Naive thymus-derived CD4-positive, alpha-beta T cell (primary cell): Measurements from ENCODE around the gene KCNK10. TPM values are rescaled to one million over a fixed set of nuclear protein-coding genes. Genes with fewer than 3 reads are reported as not detected.

Experiments
- ATAC-seq: fragments of 150-1000 bp; cut with Tn5 transposase; 2 replicates; pipeline ENCODE4 v1.10.0; 2021; ENCODE audit warnings: mild to moderate bottlenecking, moderate library complexity
- CTCF ChIA-PET: fragments of 350-600 bp; sonication (Branson Sonifier 250); formaldehyde crosslinking; loops from one replicate; lab custom pipeline; 2021; ENCODE audit warnings: antibody characterized with exemption; lab: Charles Lee
- POLR2A ChIA-PET: fragments of 350-600 bp; sonication (Branson Sonifier 250); formaldehyde crosslinking; loops from one replicate; lab custom pipeline; 2021; ENCODE audit warnings: antibody characterized with exemption, inconsistent platforms; lab: Charles Lee
- DNase-seq, 9 donors: peaks; one replicate each; pipeline versions ENCODE4 v3.0.0 to v3.0.0-alpha.2; 2020 to 2022; ENCODE audit warnings: mixed read lengths in 1 of 9
- H3K27ac ChIP-seq: one replicate; pipeline ENCODE4 v1.7.0; 2013; ENCODE audit warnings: mild to moderate bottlenecking, low read depth, low read length, moderate library complexity
- H3K27me3 ChIP-seq, 2 donors: one replicate each; pipeline ENCODE4 v1.7.0; 2013; ENCODE audit warnings: low read length in 2 of 2, mild to moderate bottlenecking in 2 of 2, moderate library complexity in 2 of 2; ENCODE audit not compliant: control insufficient read depth in 2 of 2, insufficient read depth in 2 of 2
- H3K36me3 ChIP-seq, 3 experiments: 1 replicate in 2 of 3; 2 replicates in 1 of 3; pipeline ENCODE4 v1.7.0; 2013; ENCODE audit warnings: low read length in 3 of 3, mild to moderate bottlenecking in 3 of 3, moderate library complexity in 1 of 3; ENCODE audit not compliant: insufficient read depth in 3 of 3, control insufficient read depth in 2 of 3
- H3K4me1 ChIP-seq, 2 donors: one replicate each; pipeline ENCODE4 v1.7.0; 2013; ENCODE audit warnings: low read length in 2 of 2, mild to moderate bottlenecking in 2 of 2, moderate library complexity in 1 of 2; ENCODE audit not compliant: control insufficient read depth in 2 of 2, insufficient read depth in 2 of 2
- H3K4me3 ChIP-seq: 2 replicates; pipeline ENCODE4 v1.7.0; 2013; ENCODE audit warnings: mild to moderate bottlenecking, low read length
- H3K9me3 ChIP-seq, 3 experiments: 1 replicate in 2 of 3; 2 replicates in 1 of 3; pipeline ENCODE4 v1.7.0; 2013; ENCODE audit warnings: low read length in 3 of 3; ENCODE audit not compliant: control insufficient read depth in 2 of 3
- H3K27ac Mint-ChIP-seq, 9 donors: one replicate each; pipeline ENCODE4 v1.8.0; 2020 to 2022; ENCODE audit warnings: mixed read lengths in 9 of 9, mild to moderate bottlenecking in 8 of 9, moderate library complexity in 5 of 9, inconsistent platforms in 2 of 9
- H3K27me3 Mint-ChIP-seq, 5 donors: one replicate each; pipeline ENCODE4 v1.8.0; 2021 to 2022; ENCODE audit warnings: mixed read lengths in 5 of 5, mild to moderate bottlenecking in 1 of 5
- H3K36me3 Mint-ChIP-seq, 5 donors: one replicate each; pipeline ENCODE4 v1.8.0; 2020 to 2022; ENCODE audit warnings: mixed read lengths in 5 of 5, mild to moderate bottlenecking in 3 of 5, inconsistent platforms in 1 of 5
- H3K4me1 Mint-ChIP-seq, 7 donors: one replicate each; pipeline ENCODE4 v1.8.0; 2020 to 2022; ENCODE audit warnings: mixed read lengths in 7 of 7, mild to moderate bottlenecking in 3 of 7, inconsistent platforms in 1 of 7
- H3K4me3 Mint-ChIP-seq, 10 donors: one replicate each; pipeline ENCODE4 v1.8.0; 2020 to 2022; ENCODE audit warnings: mild to moderate bottlenecking in 10 of 10, mixed read lengths in 10 of 10, moderate library complexity in 6 of 10, inconsistent platforms in 2 of 10
- H3K9me3 Mint-ChIP-seq, 11 donors: one replicate each; pipeline ENCODE4 v1.8.0; 2020 to 2022; ENCODE audit warnings: mixed read lengths in 11 of 11, mild to moderate bottlenecking in 4 of 11, inconsistent platforms in 1 of 11, moderate library complexity in 1 of 11
- intact Hi-C, 2 donors: fragments of 100-400 bp; cut with micrococcal nuclease; formaldehyde crosslinking; loops; one replicate each; pipeline ENCODE4 v1.15.1; 2023
- polyA plus RNA-seq, 2 donors: library from polyadenylated mRNA; unstranded; fragments of 300-500 nt; fragmentation: Illumina TruSeq; gene quantifications; one replicate each; pipeline ENCODE4 v1.2.3, GENCODE V29; 2021
- total RNA-seq, 6 experiments: library from RNA in 5 of 6; stranded (reverse) in 5 of 6; gene quantifications; 1 replicate in 5 of 6; 2 replicates in 1 of 6; pipeline ENCODE4 v1.2.3 and lab custom pipeline; 2021 to 2026

KCNK10 gene
- total and polyA plus RNA-seq, 7 experiments from 2014 or later = 0.10 to 0.21 TPM; not detected in 5

- CTCF ChIA-PET = no interaction called here
- Mint-ChIP-seq H3K4me3 (peak overlapping the region in 1 of 10 donors; percentile 47), H3K27ac (no peak overlapping the region), H3K36me3 (no peaks in the 10 kb centered on the region), H3K4me1 (peaks cover 0 to 7% (median 2%) of the 10 kb centered on the region in 7 donors), H3K9me3 (peaks cover 0 to 4% (median 0%) of the 10 kb centered on the region in 11 donors), H3K27me3 (peaks cover 50 to 74% (median 66%) of the 10 kb centered on the region in 5 donors)
- DNase-seq (no peak), ATAC-seq (no peak)
- H3K4me3 ChIP-seq = no peak overlapping the region
- H3K27ac ChIP-seq = no peak overlapping the region
- no peaks in the 10 kb centered on the region for H3K4me1 ChIP-seq
- no peaks in the 10 kb centered on the region for H3K36me3 ChIP-seq
- H3K27me3 ChIP-seq = no peaks in the 10 kb centered on the region
- H3K9me3 ChIP-seq = no peaks in the 10 kb centered on the region
- intact Hi-C loops = no loop called here
- POLR2A ChIA-PET = no interaction called here
Observed at GRCh38 chr14:88327497-88327896, 4.4 kb upstream of the KCNK10 start.

GRCh38 chr14:88326352-88327103 is 3.5 kb upstream of the KCNK10 start:
- peak overlapping the region in 1 of 10 donors; percentile 47 for H3K4me3 Mint-ChIP-seq
- ChIA-PET POLR2A (no interaction called here), CTCF (no interaction called here)
- Histone ChIP-seq H3K36me3 (no peaks in the 10 kb centered on the region), H3K27me3 (peaks cover 0 to 6% of the 10 kb centered on the region in 2 donors), H3K4me3 (no peak overlapping the region), H3K9me3 (no peaks in the 10 kb centered on the region), H3K27ac (no peak overlapping the region), H3K4me1 (no peaks in the 10 kb centered on the region)
- DNase-seq (no peak), ATAC-seq (no peak)
- H3K27me3 Mint-ChIP-seq = peaks cover 45 to 70% (median 63%) of the 10 kb centered on the region in 5 donors
- no peaks in the 10 kb centered on the region for H3K36me3 Mint-ChIP-seq
- peaks cover 0 to 4% (median 0%) of the 10 kb centered on the region in 11 donors for H3K9me3 Mint-ChIP-seq
- H3K27ac Mint-ChIP-seq = no peak overlapping the region
- peaks cover 0 to 7% (median 2%) of the 10 kb centered on the region in 7 donors for H3K4me1 Mint-ChIP-seq
- intact Hi-C loops = no loop called here

GRCh38 chr14:88325883-88326282 is 2.8 kb upstream of the KCNK10 start:
- ChIA-PET POLR2A (no interaction called here), CTCF (no interaction called here)
- ATAC-seq (no peak), DNase-seq (no peak)
- Mint-ChIP-seq H3K27ac (no peak overlapping the region), H3K4me1 (peaks cover 0 to 7% (median 2%) of the 10 kb centered on the region in 7 donors), H3K36me3 (no peaks in the 10 kb centered on the region), H3K9me3 (peaks cover 0 to 4% (median 0%) of the 10 kb centered on the region in 11 donors), H3K27me3 (peaks cover 41 to 64% (median 60%) of the 10 kb centered on the region in 5 donors), H3K4me3 (no peak overlapping the region)
- H3K4me3 ChIP-seq = no peak overlapping the region
- no peaks in the 10 kb centered on the region for H3K9me3 ChIP-seq
- no peaks in the 10 kb centered on the region for H3K36me3 ChIP-seq
- peaks cover 0 to 6% of the 10 kb centered on the region in 2 donors for H3K27me3 ChIP-seq
- H3K27ac ChIP-seq = no peak overlapping the region
- intact Hi-C loops = no loop called here
- no peaks in the 10 kb centered on the region for H3K4me1 ChIP-seq

GRCh38 chr14:88324930-88325329 is 1.9 kb upstream of the KCNK10 start:
- CTCF ChIA-PET = no interaction called here
- H3K27ac ChIP-seq = no peak overlapping the region
- intact Hi-C loops = no loop called here

GRCh38 chr14:88324491-88324890 is 1.4 kb upstream of the KCNK10 start:
- peaks cover 0 to 7% (median 2%) of the 10 kb centered on the region in 7 donors for H3K4me1 Mint-ChIP-seq
- peak overlapping the region in 2 of 10 donors; percentile 32 to 34 for H3K4me3 Mint-ChIP-seq
- POLR2A ChIA-PET = no interaction called here
- CTCF ChIA-PET = no interaction called here
- peaks cover 0 to 4% (median 0%) of the 10 kb centered on the region in 11 donors for H3K9me3 Mint-ChIP-seq
- Histone ChIP-seq H3K36me3 (no peaks in the 10 kb centered on the region), H3K27ac (no peak overlapping the region), H3K9me3 (no peaks in the 10 kb centered on the region), H3K4me3 (no peak overlapping the region), H3K27me3 (peaks cover 0 to 6% of the 10 kb centered on the region in 2 donors), H3K4me1 (no peaks in the 10 kb centered on the region)
- no peaks in the 10 kb centered on the region for H3K36me3 Mint-ChIP-seq
- DNase-seq (no peak), ATAC-seq (no peak)
- intact Hi-C loops = no loop called here
- peaks cover 41 to 56% (median 51%) of the 10 kb centered on the region in 5 donors for H3K27me3 Mint-ChIP-seq
- no peak overlapping the region for H3K27ac Mint-ChIP-seq

More at GRCh38 chr14:88324930-88325329, 1.9 kb upstream of the KCNK10 start:
- Mint-ChIP-seq H3K36me3 (no peaks in the 10 kb centered on the region), H3K27ac (no peak overlapping the region), H3K27me3 (peaks cover 41 to 60% (median 56%) of the 10 kb centered on the region in 5 donors), H3K4me3 (peak overlapping the region in 1 of 10 donors; percentile 34), H3K9me3 (peaks cover 0 to 4% (median 0%) of the 10 kb centered on the region in 11 donors), H3K4me1 (peaks cover 0 to 7% (median 2%) of the 10 kb centered on the region in 7 donors)
- ATAC-seq (no peak), DNase-seq (no peak)
- Histone ChIP-seq H3K27me3 (peaks cover 0 to 6% of the 10 kb centered on the region in 2 donors), H3K4me1 (no peaks in the 10 kb centered on the region), H3K9me3 (no peaks in the 10 kb centered on the region), H3K36me3 (no peaks in the 10 kb centered on the region), H3K4me3 (no peak overlapping the region)
- POLR2A ChIA-PET = no interaction called here

- no peak for DNase-seq
- intact Hi-C loops = no loop called here
- Histone ChIP-seq H3K36me3 (no peaks in the 10 kb centered on the region), H3K9me3 (no peaks in the 10 kb centered on the region), H3K4me3 (no peak overlapping the region), H3K27ac (no peak overlapping the region), H3K27me3 (peaks cover 0 to 6% of the 10 kb centered on the region in 2 donors), H3K4me1 (no peaks in the 10 kb centered on the region)
- POLR2A ChIA-PET = no interaction called here
- CTCF ChIA-PET = no interaction called here
- ATAC-seq = no peak
- Mint-ChIP-seq H3K4me1 (peaks cover 0 to 7% (median 2%) of the 10 kb centered on the region in 7 donors), H3K9me3 (peaks cover 0 to 4% (median 0%) of the 10 kb centered on the region in 11 donors), H3K4me3 (peak overlapping the region in 5 of 10 donors; percentile 32 to 77 (median 38)), H3K36me3 (no peaks in the 10 kb centered on the region), H3K27me3 (peaks cover 39 to 51% (median 46%) of the 10 kb centered on the region in 5 donors), H3K27ac (no peak overlapping the region)
Observed at GRCh38 chr14:88323523-88324199, 592 bp upstream of the KCNK10 start.
